ENCODE measurements around the gene ANKAR. TPM values are rescaled to one million over a fixed set of nuclear protein-coding genes. Genes with fewer than 3 reads are reported as not detected.

ANKAR gene
- total and polyA plus RNA-seq, 2 of the 8 experiments (the other 6 are each of a cell fraction or from before 2014, with no cell fraction given) = 0.56 to 1.7 TPM

GRCh38 chr2:189700681-189701080, 26.2 kb downstream of the ANKAR start:
- Histone ChIP-seq H2BK5ac (ENCODE audit: low read depth, low read length) (no peak overlapping the region), H3K56ac (replicated peaks; ENCODE audit: insufficient read length, low read depth, low read length) (no peak overlapping the region), H3K36me3 (ENCODE audit: control insufficient read depth in 2 of 4, insufficient read depth in 4 of 4, low read length in 3 of 4) (no peaks in the 10 kb centered on the region), H3K27ac (ENCODE audit: low read depth, low read length) (no peak overlapping the region), H4K8ac (ENCODE audit: extremely low read depth, insufficient read depth, low read length) (no peak overlapping the region), H2BK15ac (ENCODE audit: low read length) (no peak overlapping the region), H3K4me1 (replicated peaks in 1 of 4; ENCODE audit: control insufficient read depth in 3 of 4, insufficient read depth in 4 of 4, low read length in 3 of 4) (no peaks in the 10 kb centered on the region), H2BK20ac (ENCODE audit: low read length) (no peak overlapping the region), H3K14ac (ENCODE audit: insufficient read length) (no peak overlapping the region), H4K20me1 (replicated peaks in 1 of 2; ENCODE audit: control insufficient read depth in 1 of 2, insufficient read depth in 2 of 2, low read length in 2 of 2) (no peaks in the 10 kb centered on the region), H3K23me2 (ENCODE audit: low read depth, low read length) (no peaks in the 10 kb centered on the region), H3K4me3 (ENCODE audit: extremely low read depth in 1 of 4, insufficient read depth in 2 of 4, low read depth in 3 of 4, low read length in 4 of 4) (no peak overlapping the region), H4K5ac (ENCODE audit: insufficient read length, low read depth, low read length) (no peak overlapping the region), H3K9ac (replicated peaks in 1 of 4; ENCODE audit: extremely low read depth in 1 of 4, low read depth in 3 of 4, low read length in 3 of 4) (no peak overlapping the region), H2BK120ac (replicated peaks; ENCODE audit: low read depth, low read length) (no peak overlapping the region), H3K4ac (replicated peaks; ENCODE audit: insufficient read length, low read depth, low read length) (no peak overlapping the region), H3K23ac (ENCODE audit: insufficient read length) (no peak overlapping the region), H3K27me3 (replicated peaks in 1 of 4; ENCODE audit: control insufficient read depth in 3 of 4, extremely low read depth in 1 of 4, insufficient read depth in 3 of 4, low read length in 3 of 4) (peaks cover 0 to 1% (median 0%) of the 10 kb centered on the region in 4 experiments; a peak in 1 of 7 replicates), H3K79me2 (ENCODE audit: control insufficient read depth in 1 of 2, insufficient read depth in 2 of 2, low read length in 2 of 2) (no peaks in the 10 kb centered on the region), H3K79me1 (ENCODE audit: low read depth, low read length) (no peaks in the 10 kb centered on the region), H2AK5ac (ENCODE audit: low read depth, low read length) (no peak overlapping the region), H2AFZ (ENCODE audit: low read length) (no peak overlapping the region), H3K18ac (ENCODE audit: extremely low read depth, low read length) (no peak overlapping the region), H3K9me3 (ENCODE audit: insufficient read depth in 2 of 2, low read depth in 1 of 2, low read length in 1 of 2) (no peaks in the 10 kb centered on the region), H3K4me2 (ENCODE audit: insufficient read depth in 1 of 2, low read depth in 2 of 2, low read length in 2 of 2) (no peak overlapping the region), H2BK12ac (ENCODE audit: low read depth, low read length) (no peak overlapping the region), H4K91ac (replicated peaks; ENCODE audit: insufficient read length, low read length) (no peak overlapping the region)
- CTCF ChIA-PET (ENCODE audit: partially characterized antibody) = interaction anchor here (1.2 to 2.1 kb wide), 7 partner anchors 8 to 61 kb away, joined by 3 to 13 read pairs (median 6); partner anchors contain the start of gene ASNSD1
- POLR2A ChIA-PET (ENCODE audit: partially characterized antibody) = no interaction called here
- 45% methylated on average over 2 of the region's 2 CpGs; no CpG with 5 or more reads in 1 of the 2 experiments for WGBS, 2 experiments (ENCODE audit: extremely low coverage in 1 of 2, insufficient coverage in 1 of 2, insufficient read length in 1 of 2, insufficient replicate concordance in 2 of 2, low coverage in 1 of 2, low lambda C conversion rate in 2 of 2, missing lambda C conversion rate in 1 of 2)
- FAIRE-seq (no peak), DNase-seq (ENCODE audit: low read depth in 1 of 2, low spot score in 2 of 2) (no peak)
- TF ChIP-seq SP1 (IDR thresholded peaks at IDR 0.05; ENCODE audit: low read depth, low read length) = no peak
- TF ChIP-seq YY1 (IDR thresholded peaks at IDR 0.05; ENCODE audit: low read depth, low read length) = no peak
- TF ChIP-seq CEBPB (IDR thresholded peaks at IDR 0.05; ENCODE audit: low read depth, low read length) = no peak
- no peak for TF ChIP-seq BACH1 (IDR thresholded peaks at IDR 0.05; ENCODE audit: low read length)
- TF ChIP-seq SIX5 (IDR thresholded peaks at IDR 0.05; ENCODE audit: low read depth, low read length) = no peak
- TF ChIP-seq, protein P1, sequence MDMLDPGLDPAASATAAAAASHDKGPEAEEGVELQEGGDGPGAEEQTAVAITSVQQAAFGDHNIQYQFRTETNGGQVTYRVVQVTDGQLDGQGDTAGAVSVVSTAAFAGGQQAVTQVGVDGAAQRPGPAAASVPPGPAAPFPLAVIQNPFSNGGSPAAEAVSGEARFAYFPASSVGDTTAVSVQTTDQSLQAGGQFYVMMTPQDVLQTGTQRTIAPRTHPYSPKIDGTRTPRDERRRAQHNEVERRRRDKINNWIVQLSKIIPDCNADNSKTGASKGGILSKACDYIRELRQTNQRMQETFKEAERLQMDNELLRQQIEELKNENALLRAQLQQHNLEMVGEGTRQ (IDR thresholded peaks at IDR 0.05; ENCODE audit: low read length) = no peak
- TF ChIP-seq TEAD4 (IDR thresholded peaks at IDR 0.05; ENCODE audit: low read depth, low read length) = no peak
- TF ChIP-seq RBBP5 (IDR thresholded peaks at IDR 0.05; ENCODE audit: borderline replicate concordance, low read depth, low read length) = no peak
- TF ChIP-seq GABPA (IDR thresholded peaks at IDR 0.05; ENCODE audit: borderline replicate concordance, insufficient read depth, low read length) = no peak
- TF ChIP-seq TAF1 (IDR thresholded peaks at IDR 0.05; ENCODE audit: low read depth, low read length) = no peak
- no peak for TF ChIP-seq MAFK (IDR thresholded peaks at IDR 0.05; ENCODE audit: low read depth, low read length)
- no peak for TF ChIP-seq NRF1 (IDR thresholded peaks at IDR 0.05; ENCODE audit: low read depth, low read length)
- no peak for TF ChIP-seq ASH2L (IDR thresholded peaks at IDR 0.05; ENCODE audit: low read length)
- no peak for TF ChIP-seq SUZ12 (IDR thresholded peaks at IDR 0.05; ENCODE audit: low read length)
- TF ChIP-seq KDM5A (IDR thresholded peaks at IDR 0.05; ENCODE audit: low read length) = no peak
- TF ChIP-seq CREB1 (IDR thresholded peaks at IDR 0.05) = no peak
